RWPE2 (cell line): Measurements from ENCODE around the gene SERAC1.

Experiments
- ATAC-seq: fragments of 200-7000 bp; cut with Tn5 transposase; 3 replicates; pipeline ENCODE4 v1.9.1; 2021; ENCODE audit warnings: low read depth
- DNase-seq: peaks from one replicate; pipeline ENCODE4 v3.0.0-alpha.2; 2020; ENCODE audit warnings: low spot score
- H3K27ac ChIP-seq: fragments of 450-650 bp; 2 replicates; pipeline ENCODE4 v1.5.1; 2017; ENCODE audit warnings: mild to moderate bottlenecking; ENCODE audit not compliant: poor library complexity, severe bottlenecking
- H3K27me3 ChIP-seq: fragments of 250-450 bp; sonication (Bioruptor Pico); 2 replicates; pipeline ENCODE4 v1.5.1; 2021; ENCODE audit warnings: mild to moderate bottlenecking, moderate library complexity; ENCODE audit not compliant: insufficient read depth, poor library complexity, severe bottlenecking
- H3K36me3 ChIP-seq: fragments of 250-450 bp; sonication (Bioruptor Pico); 2 replicates; pipeline ENCODE4 v1.5.1; 2020; ENCODE audit warnings: low read depth, mild to moderate bottlenecking, moderate library complexity
- H3K4me1 ChIP-seq: fragments of 250-450 bp; sonication (Bioruptor Pico); 2 replicates; pipeline ENCODE4 v1.5.1; 2021; ENCODE audit warnings: mild to moderate bottlenecking, moderate library complexity; ENCODE audit not compliant: insufficient read depth, poor library complexity, severe bottlenecking
- H3K4me3 ChIP-seq: fragments of 250-450 bp; sonication (Bioruptor Pico); 2 replicates; pipeline ENCODE4 v1.5.1; 2021; ENCODE audit warnings: mild to moderate bottlenecking, moderate library complexity; ENCODE audit not compliant: severe bottlenecking
- H3K9me3 ChIP-seq: fragments of 250-450 bp; sonication (Bioruptor Pico); 2 replicates; pipeline ENCODE4 v1.5.1; 2021; ENCODE audit warnings: mild to moderate bottlenecking, moderate library complexity; ENCODE audit not compliant: severe bottlenecking
- TF ChIP-seq, protein P1 (sequence below): fragments of 450-650 bp; IDR thresholded peaks from one replicate; pipeline ENCODE4 v1.5.1; 2017; ENCODE audit warnings: mild to moderate bottlenecking, moderate library complexity; ENCODE audit not compliant: poor library complexity, severe bottlenecking

SERAC1 gene

GRCh38 chr6:158158748-158159147, 9.3 kb downstream of the SERAC1 start:
- no peak for DNase-seq
- ATAC-seq = no peak
- peaks cover 9% of the 10 kb centered on the region for H3K36me3 ChIP-seq
- no peaks in the 10 kb centered on the region for H3K4me1 ChIP-seq
- TF ChIP-seq, protein P1, sequence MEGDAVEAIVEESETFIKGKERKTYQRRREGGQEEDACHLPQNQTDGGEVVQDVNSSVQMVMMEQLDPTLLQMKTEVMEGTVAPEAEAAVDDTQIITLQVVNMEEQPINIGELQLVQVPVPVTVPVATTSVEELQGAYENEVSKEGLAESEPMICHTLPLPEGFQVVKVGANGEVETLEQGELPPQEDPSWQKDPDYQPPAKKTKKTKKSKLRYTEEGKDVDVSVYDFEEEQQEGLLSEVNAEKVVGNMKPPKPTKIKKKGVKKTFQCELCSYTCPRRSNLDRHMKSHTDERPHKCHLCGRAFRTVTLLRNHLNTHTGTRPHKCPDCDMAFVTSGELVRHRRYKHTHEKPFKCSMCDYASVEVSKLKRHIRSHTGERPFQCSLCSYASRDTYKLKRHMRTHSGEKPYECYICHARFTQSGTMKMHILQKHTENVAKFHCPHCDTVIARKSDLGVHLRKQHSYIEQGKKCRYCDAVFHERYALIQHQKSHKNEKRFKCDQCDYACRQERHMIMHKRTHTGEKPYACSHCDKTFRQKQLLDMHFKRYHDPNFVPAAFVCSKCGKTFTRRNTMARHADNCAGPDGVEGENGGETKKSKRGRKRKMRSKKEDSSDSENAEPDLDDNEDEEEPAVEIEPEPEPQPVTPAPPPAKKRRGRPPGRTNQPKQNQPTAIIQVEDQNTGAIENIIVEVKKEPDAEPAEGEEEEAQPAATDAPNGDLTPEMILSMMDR = no peak
- H3K27ac ChIP-seq = no peak overlapping the region
- H3K4me3 ChIP-seq = no peak overlapping the region
- H3K9me3 ChIP-seq = peaks cover 3% of the 10 kb centered on the region
- H3K27me3 ChIP-seq = no peaks in the 10 kb centered on the region

- ATAC-seq (no peak), DNase-seq (no peak)
- H3K9me3 ChIP-seq = peaks cover 3% of the 10 kb centered on the region
- H3K4me3 ChIP-seq = no peak overlapping the region
- H3K36me3 ChIP-seq = peaks cover 9% of the 10 kb centered on the region
- TF ChIP-seq, protein P1 = no peak
- no peaks in the 10 kb centered on the region for H3K27me3 ChIP-seq
- no peaks in the 10 kb centered on the region for H3K4me1 ChIP-seq
- no peak overlapping the region for H3K27ac ChIP-seq
Observed at GRCh38 chr6:158158123-158158522, 9.9 kb downstream of the SERAC1 start.

GRCh38 chr6:158157064-158157764, 10.8 kb downstream of the SERAC1 start:
- H3K4me3 ChIP-seq = no peak overlapping the region
- peaks cover 9% of the 10 kb centered on the region for H3K36me3 ChIP-seq
- no peaks in the 10 kb centered on the region for H3K27me3 ChIP-seq
- peaks cover 3% of the 10 kb centered on the region for H3K9me3 ChIP-seq
- peaks cover 4% of the 10 kb centered on the region for H3K4me1 ChIP-seq
- no peak overlapping the region for H3K27ac ChIP-seq
- TF ChIP-seq, protein P1 = no peak
- ATAC-seq (no peak), DNase-seq (no peak)

DNA sequence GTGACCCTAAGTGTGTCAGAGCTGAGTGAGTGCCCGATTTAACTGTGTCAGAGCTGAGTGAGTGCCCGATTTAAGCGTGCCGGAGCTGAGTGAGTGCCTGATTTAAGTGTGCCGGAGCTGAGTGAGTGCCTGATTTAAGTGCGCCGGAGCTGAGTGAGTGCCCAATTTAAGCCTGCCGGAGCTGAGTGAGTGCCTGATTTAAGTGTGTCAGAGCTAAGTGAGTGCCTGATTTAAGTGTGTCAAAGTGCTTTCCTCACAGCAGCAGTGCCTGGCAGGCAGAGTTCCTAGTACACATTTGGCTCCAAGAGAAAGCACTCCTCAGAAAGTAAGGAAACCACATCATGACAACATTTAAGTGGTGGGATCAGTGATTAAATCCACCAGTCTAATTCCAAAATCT, 13.2 kb downstream of the SERAC1 start:
- TF ChIP-seq, protein P1 = no peak
- Histone ChIP-seq H3K27me3 (no peaks in the 10 kb centered on the region), H3K9me3 (peaks cover 3% of the 10 kb centered on the region), H3K4me3 (no peak overlapping the region), H3K36me3 (peaks cover 9% of the 10 kb centered on the region), H3K27ac (no peak overlapping the region), H3K4me1 (peaks cover 17% of the 10 kb centered on the region)
- ATAC-seq = no peak
- DNase-seq = no peak

DNA sequence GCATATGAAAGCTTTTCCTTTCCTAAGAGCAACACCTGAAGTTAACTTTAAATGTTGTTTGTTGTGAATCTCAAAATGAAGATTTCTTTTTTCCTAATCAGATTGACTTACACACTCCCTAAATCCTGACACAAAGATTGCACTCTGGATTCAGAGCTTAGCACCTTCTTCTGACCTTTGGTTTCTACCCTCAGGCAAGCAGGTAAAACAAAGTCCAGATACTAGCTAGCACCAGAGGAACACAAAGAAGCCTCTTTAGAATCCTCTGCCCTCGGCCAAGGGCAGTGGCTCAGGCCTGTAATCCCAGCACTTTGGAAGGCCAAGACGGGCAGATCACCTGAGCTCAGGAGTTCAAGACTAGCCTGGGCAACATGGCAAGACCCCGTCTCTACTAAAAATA, 14.5 kb downstream of the SERAC1 start:
- DNase-seq (no peak), ATAC-seq (no peak)
- Histone ChIP-seq H3K4me3 (no peak overlapping the region), H3K36me3 (peaks cover 9% of the 10 kb centered on the region), H3K27me3 (no peaks in the 10 kb centered on the region), H3K4me1 (peaks cover 21% of the 10 kb centered on the region), H3K27ac (no peak overlapping the region), H3K9me3 (peaks cover 3% of the 10 kb centered on the region)
- TF ChIP-seq, protein P1 = no peak
